Effector memory CD4-positive, alpha-beta T cell (primary cell): ENCODE measurements around the gene GTF2A1L.

Source experiments
- DNase-seq, 3 donors: peaks; one replicate each; pipeline ENCODE4 v3.0.0-alpha.2; 2020
- H3K27ac ChIP-seq: 2 replicates; pipeline ENCODE4 v1.7.0; 2013; ENCODE audit warnings: mild to moderate bottlenecking, low read length, moderate library complexity; ENCODE audit not compliant: insufficient read depth, poor library complexity, severe bottlenecking
- H3K27me3 ChIP-seq: replicated peaks from 2 replicates; pipeline ENCODE4 v1.7.0; 2013; ENCODE audit warnings: mild to moderate bottlenecking, low read length; ENCODE audit not compliant: insufficient read depth, control insufficient read depth, poor library complexity, severe bottlenecking
- H3K36me3 ChIP-seq: 2 replicates; pipeline ENCODE4 v1.7.0; 2013; ENCODE audit warnings: mild to moderate bottlenecking, low read length, moderate library complexity; ENCODE audit not compliant: control insufficient read depth, insufficient read depth
- H3K4me1 ChIP-seq: 2 replicates; pipeline ENCODE4 v1.7.0; 2013; ENCODE audit warnings: low read length, mild to moderate bottlenecking; ENCODE audit not compliant: control insufficient read depth, insufficient read depth, poor library complexity, severe bottlenecking
- H3K4me3 ChIP-seq: 2 replicates; pipeline ENCODE4 v1.7.0; 2013; ENCODE audit warnings: low read length, low read depth, mild to moderate bottlenecking; ENCODE audit not compliant: insufficient read depth, poor library complexity, severe bottlenecking
- H3K9me3 ChIP-seq: 2 replicates; pipeline ENCODE4 v1.7.0; 2013; ENCODE audit warnings: mild to moderate bottlenecking, low read length, moderate library complexity; ENCODE audit not compliant: control insufficient read depth

Gene GTF2A1L

DNA sequence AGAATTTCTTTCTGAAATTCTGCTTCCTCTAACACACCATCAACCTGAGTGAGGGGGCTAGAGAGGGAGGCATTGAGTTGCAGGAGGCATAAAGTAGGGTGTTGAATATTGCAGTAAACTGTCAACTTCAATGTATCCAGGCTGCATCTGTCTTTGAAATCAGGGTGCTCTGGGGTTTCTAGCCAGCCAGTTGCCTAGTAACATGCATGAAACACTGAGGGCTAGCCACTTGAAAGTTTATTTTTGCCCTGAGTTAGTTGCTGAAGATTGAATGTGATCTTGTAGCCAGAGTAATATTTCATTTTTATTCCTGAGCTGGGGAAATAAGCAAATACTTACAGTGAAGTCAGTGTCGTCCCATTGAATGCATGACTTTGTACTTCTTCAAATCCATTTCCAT is 96.0 kb downstream of the GTF2A1L start:
- DNase-seq, result no peak
- no peak overlapping the region for H3K27ac ChIP-seq
- no peaks in the 10 kb centered on the region for H3K36me3 ChIP-seq
- no peaks in the 10 kb centered on the region for H3K4me1 ChIP-seq
- no peaks in the 10 kb centered on the region for H3K27me3 ChIP-seq
- no peaks in the 10 kb centered on the region for H3K9me3 ChIP-seq
- no peak overlapping the region for H3K4me3 ChIP-seq

DNA sequence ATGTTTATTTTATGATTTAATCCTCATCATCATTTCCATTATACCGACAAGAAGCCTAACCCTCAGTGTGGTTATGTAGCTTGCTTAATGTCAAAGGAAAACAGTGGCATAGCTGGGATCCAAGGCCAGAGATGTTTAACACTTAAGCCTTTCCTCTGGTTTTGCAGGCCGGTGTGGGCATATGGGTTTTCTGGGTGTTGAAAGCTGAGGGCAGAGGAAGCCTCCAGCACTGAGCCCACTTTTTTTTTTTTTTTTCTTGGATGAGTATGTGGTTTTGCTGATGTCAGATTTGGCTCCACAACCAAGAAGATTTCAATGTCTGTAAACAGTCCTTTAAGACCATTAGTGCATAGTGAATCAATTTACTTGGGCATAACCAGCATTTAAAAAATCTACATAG is 96.6 kb downstream of the GTF2A1L start:
- no peaks in the 10 kb centered on the region for H3K27me3 ChIP-seq
- DNase-seq, result no peak
- no peak overlapping the region for H3K27ac ChIP-seq
- H3K4me1 ChIP-seq, result no peaks in the 10 kb centered on the region
- H3K4me3 ChIP-seq, result no peak overlapping the region
- no peaks in the 10 kb centered on the region for H3K36me3 ChIP-seq
- no peaks in the 10 kb centered on the region for H3K9me3 ChIP-seq

DNA sequence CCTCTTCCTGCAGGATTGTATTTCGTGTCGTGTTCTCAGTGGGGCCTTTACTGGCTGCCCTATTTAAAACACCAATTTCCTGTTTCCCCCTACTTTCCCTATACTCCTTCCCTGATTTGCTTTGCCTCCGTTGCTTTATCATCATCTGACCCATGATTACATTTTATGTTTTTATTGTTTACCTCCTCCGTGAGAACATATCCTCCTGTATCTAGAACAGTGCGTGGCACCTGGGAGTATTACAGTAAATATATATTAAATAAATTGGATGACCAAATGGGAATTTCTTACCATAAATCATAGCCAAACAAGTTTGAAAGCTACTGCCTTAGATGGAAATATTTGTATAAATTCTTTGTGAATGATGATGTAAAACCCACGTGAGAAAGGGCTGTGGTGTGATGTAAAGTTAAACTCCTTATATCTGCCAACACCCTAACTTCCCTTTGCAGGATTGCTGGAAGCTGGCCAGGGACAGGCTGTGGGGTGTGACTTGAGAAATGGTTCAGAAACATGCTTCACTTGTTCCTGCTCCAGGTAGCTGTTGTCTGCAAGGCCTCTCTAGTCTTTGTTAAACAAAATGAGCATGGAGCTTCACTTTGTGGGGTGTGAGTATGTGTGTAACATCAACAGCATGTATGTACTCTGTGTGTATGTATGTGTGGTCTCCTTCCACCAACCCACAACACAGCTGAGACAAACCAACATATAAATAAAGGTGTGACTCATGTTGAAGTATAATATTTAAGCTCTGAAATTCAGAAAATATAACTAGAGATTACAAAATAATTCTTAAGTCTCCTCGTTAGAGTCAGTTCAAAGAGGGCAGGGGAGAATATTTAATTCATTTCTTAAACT is 97.6 kb downstream of the GTF2A1L start:
- no peaks in the 10 kb centered on the region for H3K4me1 ChIP-seq
- no peaks in the 10 kb centered on the region for H3K36me3 ChIP-seq
- no peaks in the 10 kb centered on the region for H3K27me3 ChIP-seq
- no peak for DNase-seq
- no peak overlapping the region for H3K4me3 ChIP-seq
- H3K27ac ChIP-seq, result no peak overlapping the region
- no peaks in the 10 kb centered on the region for H3K9me3 ChIP-seq

DNA sequence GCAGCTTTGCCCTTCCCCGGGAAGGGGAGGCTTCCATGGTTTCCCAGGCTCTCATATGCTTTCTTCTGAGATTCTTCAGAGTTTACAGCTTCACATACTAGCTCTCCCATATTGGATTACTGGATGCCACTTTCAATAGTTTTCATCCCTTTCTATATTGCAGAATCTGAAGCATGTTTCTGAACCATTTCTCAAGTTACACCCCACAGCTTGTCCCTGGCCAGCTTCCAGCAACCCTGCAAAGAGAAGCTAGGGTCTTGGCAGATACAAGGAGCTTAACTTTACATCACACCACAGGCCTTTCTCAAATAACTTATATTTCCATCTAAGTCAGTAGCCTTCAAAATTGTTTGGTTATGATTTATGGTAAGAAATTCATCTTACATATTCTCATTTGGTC is 98.3 kb downstream of the GTF2A1L start:
- no peak for DNase-seq
- Histone ChIP-seq H3K4me1 (no peaks in the 10 kb centered on the region), H3K36me3 (no peaks in the 10 kb centered on the region), H3K4me3 (no peak overlapping the region), H3K27me3 (no peaks in the 10 kb centered on the region), H3K27ac (no peak overlapping the region), H3K9me3 (no peaks in the 10 kb centered on the region)

DNA sequence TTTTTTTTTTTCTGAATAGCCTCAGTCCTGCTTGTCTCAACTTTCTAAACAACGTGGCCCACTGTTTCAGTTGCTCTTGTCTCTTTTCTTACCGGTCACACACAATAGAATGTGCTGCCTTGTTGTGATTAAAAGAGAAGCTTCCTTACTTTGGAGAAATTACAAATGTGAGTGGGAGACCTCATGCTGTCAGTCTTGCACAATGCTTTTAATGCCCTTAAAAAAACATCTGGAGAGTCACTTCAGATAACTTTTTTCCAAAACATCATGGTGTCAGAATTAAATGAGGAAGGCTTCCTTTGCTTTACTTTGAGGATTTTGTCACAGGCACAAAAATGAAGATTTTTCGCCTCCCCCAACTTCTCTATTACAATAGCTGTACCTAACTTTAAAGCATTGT is 100.2 kb downstream of the GTF2A1L start:
- Histone ChIP-seq H3K4me3 (no peak overlapping the region), H3K36me3 (no peaks in the 10 kb centered on the region), H3K4me1 (no peaks in the 10 kb centered on the region), H3K27me3 (no peaks in the 10 kb centered on the region), H3K27ac (no peak overlapping the region), H3K9me3 (no peaks in the 10 kb centered on the region)
- no peak for DNase-seq

DNA sequence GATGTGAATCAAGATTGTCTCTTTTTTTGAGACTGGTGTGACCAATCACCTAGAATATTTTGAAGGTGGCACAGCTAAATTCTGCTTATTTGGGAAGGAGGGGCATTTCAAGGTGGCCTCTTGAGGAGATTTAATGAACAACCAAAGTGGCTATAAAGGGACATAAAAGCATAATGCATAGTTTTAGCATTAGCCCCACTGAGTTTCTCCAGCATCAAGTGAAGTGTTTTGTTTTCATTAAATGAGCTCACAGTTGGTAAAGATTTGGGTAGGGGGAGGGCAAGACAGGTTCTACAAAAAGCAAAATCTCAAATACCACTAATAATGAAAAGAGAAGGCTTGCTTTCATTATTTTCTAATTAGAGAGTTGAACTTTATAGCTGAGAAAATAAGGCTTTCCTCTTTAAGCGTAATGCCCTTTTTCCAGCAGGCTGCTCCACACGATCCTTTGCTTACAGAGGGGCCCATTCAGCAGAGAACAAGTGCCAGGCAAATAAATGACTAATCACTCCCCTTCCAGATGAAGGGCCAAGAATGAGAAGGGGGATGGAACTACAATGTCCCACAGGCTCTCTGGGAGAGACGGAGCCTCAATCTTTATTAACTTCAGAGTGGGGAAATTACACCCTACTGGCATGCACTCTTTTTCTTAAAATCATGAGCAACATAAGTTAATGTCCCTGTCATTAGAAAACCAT is 102.0 kb downstream of the GTF2A1L start:
- Histone ChIP-seq H3K36me3 (no peaks in the 10 kb centered on the region), H3K4me1 (no peaks in the 10 kb centered on the region), H3K27me3 (no peaks in the 10 kb centered on the region), H3K27ac (no peak overlapping the region), H3K4me3 (no peak overlapping the region), H3K9me3 (no peaks in the 10 kb centered on the region)
- DNase-seq, result no peak

DNA sequence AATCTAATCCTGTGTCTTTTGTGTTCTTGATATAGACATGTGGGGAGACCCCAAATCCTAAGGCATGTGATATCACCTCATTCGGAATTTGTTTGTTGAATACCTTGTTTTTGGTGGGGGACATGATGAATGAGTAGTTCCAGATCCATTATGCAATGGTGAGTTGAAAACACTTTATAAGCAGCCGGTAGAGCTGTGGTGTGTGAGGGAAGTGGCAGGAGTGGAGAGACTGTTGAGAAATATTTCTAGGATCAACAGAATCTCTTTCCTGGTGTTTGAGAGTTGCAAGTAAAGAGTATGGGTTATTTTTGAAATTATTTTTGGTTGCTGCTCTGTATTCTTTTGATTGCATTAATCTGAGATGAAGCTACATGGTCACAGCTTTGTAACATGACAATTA is 103.5 kb downstream of the GTF2A1L start:
- H3K27ac ChIP-seq, result no peak overlapping the region
- H3K4me3 ChIP-seq, result no peak overlapping the region
- DNase-seq, result no peak
- no peaks in the 10 kb centered on the region for H3K4me1 ChIP-seq
- no peaks in the 10 kb centered on the region for H3K27me3 ChIP-seq
- H3K9me3 ChIP-seq, result no peaks in the 10 kb centered on the region
- no peaks in the 10 kb centered on the region for H3K36me3 ChIP-seq

DNA sequence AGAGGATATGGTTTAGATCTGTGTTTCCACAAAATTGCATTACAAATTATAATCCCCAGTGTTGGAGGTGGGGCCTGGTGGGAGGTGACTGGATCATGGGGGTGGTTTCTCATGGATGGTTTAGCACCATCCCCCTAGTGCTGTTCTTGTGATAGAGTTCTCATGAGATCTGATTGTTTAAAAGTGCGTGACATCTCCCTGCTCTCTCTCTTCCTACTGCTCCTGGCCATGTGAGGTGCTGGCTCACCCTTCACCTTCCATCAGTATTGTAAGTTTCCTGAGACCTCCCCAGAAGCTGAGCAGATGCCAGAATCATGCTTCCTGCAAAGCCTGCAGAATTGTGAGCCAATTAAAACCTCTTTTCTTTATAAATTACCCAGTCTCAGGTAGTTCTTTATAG is 104.7 kb downstream of the GTF2A1L start:
- Histone ChIP-seq H3K4me1 (no peaks in the 10 kb centered on the region), H3K27me3 (no peaks in the 10 kb centered on the region), H3K4me3 (no peak overlapping the region), H3K36me3 (no peaks in the 10 kb centered on the region), H3K27ac (no peak overlapping the region), H3K9me3 (no peaks in the 10 kb centered on the region)
- DNase-seq, result no peak

DNA sequence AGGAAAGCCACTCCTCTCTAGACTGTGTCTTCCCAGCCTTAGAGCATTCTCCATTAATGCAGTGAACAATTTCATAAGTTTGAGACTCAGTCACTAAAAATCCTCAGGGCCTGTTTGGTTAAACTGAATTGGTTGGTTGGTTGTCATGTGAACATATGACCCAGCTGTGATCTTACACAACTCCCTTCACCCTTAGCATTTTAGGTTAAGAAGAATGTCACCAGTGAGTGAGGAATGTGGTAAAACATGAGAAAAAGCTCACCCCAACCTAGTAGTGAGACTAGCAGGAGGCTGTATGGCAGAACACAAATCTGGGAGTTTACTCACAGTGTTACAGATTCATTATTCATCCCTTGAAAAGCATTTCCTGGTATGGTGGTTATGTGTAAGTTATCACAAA is 105.5 kb downstream of the GTF2A1L start:
- DNase-seq, result no peak
- H3K36me3 ChIP-seq, result no peaks in the 10 kb centered on the region
- no peak overlapping the region for H3K27ac ChIP-seq
- no peaks in the 10 kb centered on the region for H3K27me3 ChIP-seq
- no peak overlapping the region for H3K4me3 ChIP-seq
- no peaks in the 10 kb centered on the region for H3K9me3 ChIP-seq
- no peaks in the 10 kb centered on the region for H3K4me1 ChIP-seq

DNA sequence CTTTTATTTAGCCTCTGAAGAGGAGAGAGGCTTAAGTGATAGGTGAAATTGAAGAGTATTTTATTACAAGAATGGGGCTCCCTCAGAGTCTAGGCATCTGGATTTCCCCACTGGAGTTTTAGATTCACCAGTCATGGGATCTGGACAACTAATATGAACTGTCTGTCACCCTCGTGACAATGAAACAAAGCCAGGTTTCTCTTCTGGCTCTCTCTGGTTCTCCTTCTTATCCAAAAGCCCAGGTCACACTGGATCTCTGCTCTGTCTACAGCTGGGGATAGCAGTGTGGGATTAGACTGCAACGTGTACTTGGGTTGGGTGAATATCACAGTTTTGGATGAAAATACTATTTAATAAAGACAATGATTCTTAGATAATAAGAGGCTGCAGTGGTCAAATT is 106.6 kb downstream of the GTF2A1L start:
- Histone ChIP-seq H3K4me3 (no peak overlapping the region), H3K27me3 (no peaks in the 10 kb centered on the region), H3K9me3 (no peaks in the 10 kb centered on the region), H3K36me3 (no peaks in the 10 kb centered on the region), H3K27ac (no peak overlapping the region), H3K4me1 (no peaks in the 10 kb centered on the region)
- DNase-seq, result no peak
